ENCODE measurements around the gene TRIOBP. TPM values are rescaled to one million over a fixed set of nuclear protein-coding genes. Genes with fewer than 3 reads are reported as not detected.
A peak's percentile ranks its signal among the peaks of the same experiment; 100 is the strongest.
"Not testable (repeated sequence)": the region's sequence is repeated elsewhere in the genome, so short reads cannot be mapped to it uniquely, and the experiment has no call there.

TRIOBP gene
- total and polyA plus RNA-seq, 2 of the 4 experiments (the other 2 are of a cell fraction), result 46.4 to 69.8 TPM

DNA sequence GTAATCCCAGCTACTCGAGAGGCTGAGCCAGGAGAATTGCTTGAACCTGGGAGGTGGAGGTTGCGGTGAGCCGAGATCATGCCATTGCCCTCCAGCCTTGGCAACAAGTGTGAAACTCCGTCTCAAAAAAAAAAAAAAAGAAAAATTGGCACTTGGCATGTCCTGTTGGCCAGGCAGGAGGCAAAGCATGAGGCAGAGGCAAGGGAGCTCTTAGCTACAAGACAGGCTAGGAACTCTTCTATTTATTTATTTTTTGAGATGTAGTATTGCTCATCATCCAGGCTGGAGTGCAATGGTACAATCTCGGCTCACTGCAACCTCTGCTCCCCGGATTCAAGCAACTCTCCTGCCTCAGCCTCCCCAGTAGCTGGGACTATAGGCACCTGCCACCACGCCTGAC is 2.7 kb upstream of the TRIOBP start:
- intact Hi-C loops (cut with micrococcal nuclease), result not testable (repeated sequence)
- CTCF ChIA-PET, result interaction anchor here (1.3 kb wide), 1 partner anchor 61 kb away, joined by 4 read pairs; no protein-coding TSS in a partner anchor

DNA sequence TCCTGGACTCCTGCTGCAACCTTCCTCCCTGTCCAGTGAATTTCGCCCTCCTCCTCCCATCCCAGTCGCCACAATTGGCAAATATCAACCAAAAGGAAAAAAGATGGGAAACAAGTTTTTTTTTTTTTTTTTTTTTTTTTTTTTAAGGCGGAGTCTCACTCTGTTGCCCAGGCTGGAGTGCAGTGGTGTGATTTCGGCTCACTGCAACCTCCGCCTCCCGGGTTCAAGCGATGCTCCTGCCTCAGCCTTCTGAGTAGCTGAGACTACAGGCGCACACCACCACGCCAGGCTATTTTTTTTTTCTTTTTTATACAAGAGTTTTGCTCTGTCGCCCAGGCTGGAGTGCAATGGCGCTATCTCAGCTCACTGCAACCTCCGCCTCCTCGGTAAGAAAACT is 590 bp upstream of the TRIOBP start:
- H2BK120ac ChIP-seq (ENCODE audit: low read depth, low read length); H4K91ac ChIP-seq (ENCODE audit: insufficient read depth, low read depth, low read length); BruUV-seq (replicated peaks); H3K4me1 ChIP-seq (ENCODE audit: control insufficient read depth, insufficient read depth, low read length); H4K5ac ChIP-seq (ENCODE audit: low read depth, low read length); H3K56ac ChIP-seq (ENCODE audit: extremely low read depth, insufficient read depth, low read length); H4K20me1 ChIP-seq (ENCODE audit: insufficient read depth, low read length); H3K9me3 ChIP-seq (ENCODE audit: control insufficient read depth, insufficient read depth, low read length); ATAC-seq (ENCODE audit: low read depth); dilution Hi-C loops (cut with HindIII; ENCODE audit: low sequenced_read_pairs, unreplicated experiment); in situ Hi-C loops (cut with MboI; ENCODE audit: low sequenced_read_pairs); H3K27ac ChIP-seq (ENCODE audit: insufficient read depth, low read length); H3K27me3 ChIP-seq (ENCODE audit: control insufficient read depth, insufficient read depth, low read length); DNase-seq; H3K18ac ChIP-seq (ENCODE audit: low read depth, low read length): not testable (repeated sequence)
- H2AFZ ChIP-seq (replicated peaks; ENCODE audit: low read length, poor library complexity), result peak overlapping the region; percentile 94
- peak overlapping the region; percentile 3; the same call in 1 of the 2 replicates for H2BK20ac ChIP-seq (ENCODE audit: low read depth, low read length)
- H3K9ac ChIP-seq (ENCODE audit: low read depth, low read length), result peak overlapping the region; percentile 40; the same call in 1 of the 2 replicates
- H3K14ac ChIP-seq (replicated peaks; ENCODE audit: low read depth, low read length), result peak overlapping the region; percentile 88
- ChIA-PET POLR2A (ENCODE audit: unreplicated experiment) (interaction anchor here (0.6 kb wide), 1 partner anchor 8 kb away, joined by 10 read pairs; no protein-coding TSS in a partner anchor), CTCF (interaction anchor here (0.6 to 0.7 kb wide), 2 partner anchors 9 to 53 kb away, joined by 3 read pairs; no protein-coding TSS in a partner anchor)
- H3K79me1 ChIP-seq (ENCODE audit: low read depth in 1 of 2, low read length in 2 of 2), result peaks cover 0 to 18% of the 10 kb centered on the region in 2 experiments; a peak in 2 of 4 replicates
- peaks cover 15% of the 10 kb centered on the region; the same call in 1 of the 2 replicates for H3K9me1 ChIP-seq (ENCODE audit: insufficient read depth, low read length)
- intact Hi-C loops (cut with micrococcal nuclease), result loop anchor here (5.0 kb wide), 1 partner anchor 46 kb away; no protein-coding TSS in a partner anchor
- peak overlapping the region; percentile 58 for H3K4ac ChIP-seq (ENCODE audit: low read depth, low read length)
- H3K36me3 ChIP-seq (ENCODE audit: control insufficient read depth, insufficient read depth, low read length), result peaks cover 11% of the 10 kb centered on the region
- H3K23ac ChIP-seq (ENCODE audit: low read depth, low read length), result peak overlapping the region; percentile 72; the same call in 1 of the 2 replicates
- H2AK9ac ChIP-seq (replicated peaks; ENCODE audit: low read depth, low read length, poor library complexity), result peak overlapping the region; percentile 95
- H4K8ac ChIP-seq (ENCODE audit: low read depth in 2 of 2, low read length in 2 of 2), result peak overlapping the region; percentile 50 to 82; a peak in 3 of 4 replicates
- peak overlapping the region; percentile 15 for H2BK5ac ChIP-seq (ENCODE audit: low read depth, low read length, poor library complexity, severe bottlenecking)
- 16% methylated on average over 5 of the region's 13 CpGs; no CpG with 5 or more reads in 1 of the 2 experiments for WGBS, 2 experiments (ENCODE audit: extremely low coverage in 2 of 2, insufficient read length in 1 of 2)
- H2BK15ac ChIP-seq (ENCODE audit: low read depth, low read length), result 0 out of 3 replicates have a peak overlapping the region, but pooled peaks have one; percentile 47
- peak overlapping the region; percentile 38 for H3K4me2 ChIP-seq (ENCODE audit: low read depth, low read length)
- H3K4me3 ChIP-seq (ENCODE audit: insufficient read depth, low read depth, low read length), result peak overlapping the region; percentile 11; the same call in 1 of the 2 replicates
- H2AK5ac ChIP-seq (ENCODE audit: low read depth, low read length), result peak overlapping the region; percentile 66

More for the DNA sequence above, 2.7 kb upstream of the TRIOBP start:
- H3K9me1 ChIP-seq (ENCODE audit: insufficient read depth, low read length), result peaks cover 15% of the 10 kb centered on the region; the same call in 1 of the 2 replicates
- peak; percentile 59 for DNase-seq
- H3K4ac ChIP-seq (ENCODE audit: low read depth, low read length); H3K9ac ChIP-seq (ENCODE audit: low read depth, low read length); in situ Hi-C loops (cut with MboI; ENCODE audit: low sequenced_read_pairs); H3K23ac ChIP-seq (ENCODE audit: low read depth, low read length); H2BK120ac ChIP-seq (ENCODE audit: low read depth, low read length); H3K27me3 ChIP-seq (ENCODE audit: control insufficient read depth, insufficient read depth, low read length); H4K20me1 ChIP-seq (ENCODE audit: insufficient read depth, low read length); H2AK5ac ChIP-seq (ENCODE audit: low read depth, low read length); H3K4me3 ChIP-seq (ENCODE audit: insufficient read depth, low read depth, low read length); H3K27ac ChIP-seq (ENCODE audit: insufficient read depth, low read length); H3K9me3 ChIP-seq (ENCODE audit: control insufficient read depth, insufficient read depth, low read length); H2BK5ac ChIP-seq (ENCODE audit: low read depth, low read length, poor library complexity, severe bottlenecking); BruUV-seq (replicated peaks); H3K14ac ChIP-seq (replicated peaks; ENCODE audit: low read depth, low read length); H4K8ac ChIP-seq (ENCODE audit: low read depth in 2 of 2, low read length in 2 of 2); H4K91ac ChIP-seq (ENCODE audit: insufficient read depth, low read depth, low read length); H3K56ac ChIP-seq (ENCODE audit: extremely low read depth, insufficient read depth, low read length); H4K5ac ChIP-seq (ENCODE audit: low read depth, low read length); H3K4me2 ChIP-seq (ENCODE audit: low read depth, low read length); H2BK20ac ChIP-seq (ENCODE audit: low read depth, low read length); H3K18ac ChIP-seq (ENCODE audit: low read depth, low read length); POLR2A ChIA-PET (ENCODE audit: unreplicated experiment); H2BK15ac ChIP-seq (ENCODE audit: low read depth, low read length); H2AK9ac ChIP-seq (replicated peaks; ENCODE audit: low read depth, low read length, poor library complexity); H3K4me1 ChIP-seq (ENCODE audit: control insufficient read depth, insufficient read depth, low read length); H2AFZ ChIP-seq (replicated peaks; ENCODE audit: low read length, poor library complexity); dilution Hi-C loops (cut with HindIII; ENCODE audit: low sequenced_read_pairs, unreplicated experiment): not testable (repeated sequence)
- ATAC-seq (ENCODE audit: low read depth), result peak; percentile 26; the same call in 1 of the 2 replicates
- H3K79me1 ChIP-seq (ENCODE audit: low read depth in 1 of 2, low read length in 2 of 2), result peaks cover 0 to 21% of the 10 kb centered on the region in 2 experiments; a peak in 3 of 4 replicates
- 86% methylated on average over 3 of the region's 7 CpGs; no CpG with 5 or more reads in 1 of the 2 experiments for WGBS, 2 experiments (ENCODE audit: extremely low coverage in 2 of 2, insufficient read length in 1 of 2)
- H3K36me3 ChIP-seq (ENCODE audit: control insufficient read depth, insufficient read depth, low read length), result peaks cover 21% of the 10 kb centered on the region

Data from IMR-90 (cell line).